GM19025 (cell line): ENCODE results near the gene CCDC172.

Experiments
- ATAC-seq: cut with Tn5 transposase; IDR thresholded peaks from one replicate; pipeline ENCODE4 v1.9.1; 2021; ENCODE audit warnings: mild to moderate bottlenecking, low read depth, moderate library complexity; ENCODE audit not compliant: unreplicated experiment

CCDC172 gene

GRCh38 chr10:116324227-116324950 lies at the start of gene CCDC172:
Gene CCDC172 (plus strand): TSS chr10:116324448. CDS start chr10:116325012, 564 bp downstream.
- ATAC-seq, result no peak

GRCh38 chr10:116276981-116277380 lies 47.3 kb upstream of the CCDC172 start:
- no peak for ATAC-seq

GRCh38 chr10:116278846-116279245 lies 45.4 kb upstream of the CCDC172 start:
- ATAC-seq, result no peak

- no peak for ATAC-seq
These were observed 42.5 kb upstream of the CCDC172 start for GRCh38 chr10:116281775-116282174.

GRCh38 chr10:116286626-116287200 lies 37.5 kb upstream of the CCDC172 start:
- ATAC-seq, result no peak

GRCh38 chr10:116287906-116288501 lies 36.2 kb upstream of the CCDC172 start:
- no peak for ATAC-seq

GRCh38 chr10:116289652-116290051 lies 34.6 kb upstream of the CCDC172 start:
- no peak for ATAC-seq

- ATAC-seq, result no peak
These were observed 31.8 kb upstream of the CCDC172 start for GRCh38 chr10:116292493-116292892.

- ATAC-seq, result no peak
These were observed 27.9 kb upstream of the CCDC172 start for GRCh38 chr10:116296291-116296721.

GRCh38 chr10:116298586-116298985 lies 25.7 kb upstream of the CCDC172 start:
- ATAC-seq, result no peak

GRCh38 chr10:116300542-116300941 lies 23.7 kb upstream of the CCDC172 start:
- no peak for ATAC-seq

- ATAC-seq, result no peak
These were observed 19.3 kb upstream of the CCDC172 start for GRCh38 chr10:116304923-116305322.

- no peak for ATAC-seq
These were observed 17.4 kb upstream of the CCDC172 start for GRCh38 chr10:116306847-116307246.

- ATAC-seq, result no peak
These were observed 16.8 kb upstream of the CCDC172 start for GRCh38 chr10:116307455-116307854.

GRCh38 chr10:116311016-116311415 lies 13.2 kb upstream of the CCDC172 start:
- ATAC-seq, result no peak

GRCh38 chr10:116311706-116312490 lies 12.3 kb upstream of the CCDC172 start:
- ATAC-seq, result no peak

- ATAC-seq, result no peak
These were observed 11.7 kb upstream of the CCDC172 start for GRCh38 chr10:116312548-116312947.

- ATAC-seq, result no peak
These were observed 7.7 kb upstream of the CCDC172 start for GRCh38 chr10:116316503-116316902.

GRCh38 chr10:116324951-116325635 lies 845 bp downstream of the CCDC172 start:
- ATAC-seq, result no peak

- no peak for ATAC-seq
These were observed 1.7 kb downstream of the CCDC172 start for GRCh38 chr10:116325987-116326386.
